HG03460 (cell line): Measurements from ENCODE around the gene TMEM212.
A peak's percentile ranks its signal among the peaks of the same experiment; 100 is the strongest.

Experiments
- ATAC-seq: cut with Tn5 transposase; IDR thresholded peaks from one replicate; pipeline ENCODE4 v1.9.1; 2021; ENCODE audit not compliant: unreplicated experiment

Gene TMEM212

DNA sequence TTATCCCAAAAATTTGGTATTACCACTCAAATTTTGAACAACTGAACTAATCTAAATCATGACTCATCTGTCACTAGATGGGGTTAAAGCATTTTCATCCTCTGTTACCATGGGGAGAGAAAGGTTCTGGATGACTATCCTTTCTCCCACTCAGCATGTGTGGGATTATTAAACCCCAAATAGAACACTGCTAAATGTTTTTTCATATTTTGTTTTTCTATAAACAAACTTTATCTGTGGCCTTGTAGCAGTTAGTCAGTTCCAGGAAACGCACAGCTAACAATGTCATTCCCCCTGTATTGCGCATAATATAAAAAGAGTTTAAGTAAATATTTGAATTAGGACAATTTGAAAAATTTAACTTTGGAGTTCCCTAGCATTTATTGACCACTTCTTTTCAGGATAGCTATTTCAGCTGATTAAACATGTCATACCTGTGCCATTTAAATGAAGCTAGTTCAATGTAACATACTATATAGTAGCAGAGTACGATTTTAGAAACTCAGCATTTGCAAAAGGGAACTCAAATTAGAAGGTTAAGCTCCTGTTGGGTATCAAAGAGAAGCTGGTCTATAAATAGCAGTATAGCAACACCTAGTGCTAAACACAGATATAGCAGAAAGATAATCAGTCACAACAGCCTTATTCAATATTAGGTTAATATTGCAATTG lies 9.2 kb upstream of the TMEM212 start:
- peak; percentile 48 for ATAC-seq

DNA sequence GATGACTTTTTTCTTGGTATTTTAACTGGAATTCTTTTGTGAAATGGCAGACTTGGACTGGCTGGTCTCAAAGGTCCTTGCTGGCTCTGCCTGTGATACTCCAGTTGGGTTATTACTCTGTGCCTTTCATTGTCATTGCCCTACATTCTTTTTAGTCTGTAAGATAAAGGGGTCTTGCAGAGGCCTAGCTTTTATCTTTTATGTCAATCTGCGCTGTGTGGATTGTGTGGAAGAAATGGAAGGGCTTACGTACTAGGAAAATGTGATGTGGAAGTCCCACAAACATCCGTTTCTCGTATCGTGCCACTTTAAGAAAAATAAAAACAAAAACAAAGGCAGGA lies 8.7 kb upstream of the TMEM212 start:
- ATAC-seq = no peak

DNA sequence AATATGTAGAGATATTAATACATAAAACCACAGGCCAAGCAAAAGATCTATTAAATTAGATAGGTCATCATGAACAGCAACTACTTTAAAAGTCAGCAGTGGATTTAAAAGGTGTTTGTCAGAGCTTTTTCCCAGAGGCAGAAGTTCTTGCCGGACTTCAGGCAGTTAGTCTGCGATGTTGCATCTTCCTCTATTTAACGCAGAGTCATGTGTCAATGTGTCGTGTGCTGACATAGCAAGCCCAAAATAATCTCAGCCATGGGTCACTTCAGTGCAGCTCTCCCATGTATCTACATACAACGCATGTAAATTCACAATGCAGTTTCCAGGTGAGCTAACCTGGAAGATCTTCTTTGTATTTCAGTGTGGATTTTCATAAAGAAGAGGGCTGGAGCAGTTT lies 8.0 kb upstream of the TMEM212 start:
- ATAC-seq = no peak

DNA sequence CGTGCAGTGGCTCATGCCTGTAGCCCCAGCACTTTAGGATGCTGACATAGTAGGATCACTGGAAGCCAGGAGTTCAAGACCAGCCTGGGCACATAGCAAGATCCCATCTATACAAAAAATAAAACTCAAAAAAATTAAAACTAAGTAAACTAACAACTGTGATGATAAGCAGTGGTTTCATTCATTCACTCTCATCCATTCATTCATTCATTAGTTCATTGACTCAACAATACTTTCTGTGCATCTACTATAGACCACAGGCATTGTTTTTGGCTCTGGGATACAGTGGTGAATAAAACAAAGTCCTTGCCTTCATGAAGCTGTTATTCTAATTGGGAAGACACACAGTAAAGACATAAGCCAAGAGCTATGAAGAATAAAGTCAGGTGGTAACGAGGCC lies 7.5 kb upstream of the TMEM212 start:
- no peak for ATAC-seq

DNA sequence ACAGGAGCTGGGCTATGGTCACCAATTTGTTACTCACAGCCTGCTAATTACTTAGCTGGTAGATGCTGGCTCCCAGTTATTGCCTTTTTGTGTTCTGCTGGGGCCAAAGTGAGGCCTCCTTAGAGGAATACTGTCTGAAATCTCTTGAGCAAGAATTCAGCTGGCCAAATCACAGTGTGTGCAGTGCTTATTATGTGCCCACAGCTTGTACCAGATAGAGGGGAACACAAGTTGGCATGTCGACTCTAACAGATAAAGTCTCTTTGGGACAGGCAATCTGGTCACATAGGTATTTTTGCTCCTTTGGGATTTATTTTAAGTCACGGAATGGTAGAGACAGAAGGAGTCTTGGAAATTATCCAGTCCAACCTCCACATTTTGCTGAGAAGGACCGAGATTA lies 6.3 kb upstream of the TMEM212 start:
- no peak for ATAC-seq

DNA sequence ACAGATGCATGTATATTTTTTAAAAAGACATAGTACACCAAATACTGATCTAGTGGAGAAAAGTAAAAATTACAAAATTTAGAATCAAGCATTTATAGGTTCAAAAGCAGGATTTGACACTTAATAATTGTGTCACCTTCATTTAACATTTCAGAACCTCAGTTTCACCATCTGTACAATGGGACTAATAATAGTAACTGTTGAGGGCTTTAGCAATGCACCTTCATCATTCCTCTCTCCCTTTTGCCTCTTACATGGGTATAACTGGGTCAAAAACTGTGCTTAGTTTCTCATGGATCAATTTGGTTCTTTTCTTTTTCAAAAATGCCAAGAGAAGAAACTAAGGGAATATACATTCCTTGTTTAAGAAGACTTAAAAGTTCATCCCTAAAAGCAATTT lies 5.5 kb upstream of the TMEM212 start:
- ATAC-seq = no peak

DNA sequence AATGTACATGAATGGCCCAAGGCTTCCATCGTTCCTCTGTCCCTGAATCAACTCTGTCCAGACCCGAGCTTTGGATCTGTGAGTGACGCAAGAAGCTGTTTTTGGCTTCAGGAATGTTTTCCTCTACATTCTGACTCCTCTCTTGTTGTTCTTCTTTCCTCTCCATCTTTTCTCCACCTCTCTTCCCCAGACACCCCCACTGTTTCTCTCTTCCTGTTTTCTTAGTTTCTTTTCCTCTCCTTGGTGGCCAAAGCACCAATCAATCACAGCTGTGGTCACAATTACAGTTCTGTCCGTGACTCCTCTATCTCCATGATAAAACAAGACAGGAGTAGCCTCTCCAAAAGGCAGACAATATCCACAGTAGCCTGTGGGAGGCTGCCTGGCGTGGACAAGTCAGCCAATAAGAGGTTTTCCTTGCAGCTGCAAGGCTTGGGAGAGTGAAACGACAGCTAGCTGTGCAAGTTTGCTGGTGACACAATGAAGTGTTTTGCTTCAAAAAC lies 4.9 kb upstream of the TMEM212 start:
- ATAC-seq = no peak

DNA sequence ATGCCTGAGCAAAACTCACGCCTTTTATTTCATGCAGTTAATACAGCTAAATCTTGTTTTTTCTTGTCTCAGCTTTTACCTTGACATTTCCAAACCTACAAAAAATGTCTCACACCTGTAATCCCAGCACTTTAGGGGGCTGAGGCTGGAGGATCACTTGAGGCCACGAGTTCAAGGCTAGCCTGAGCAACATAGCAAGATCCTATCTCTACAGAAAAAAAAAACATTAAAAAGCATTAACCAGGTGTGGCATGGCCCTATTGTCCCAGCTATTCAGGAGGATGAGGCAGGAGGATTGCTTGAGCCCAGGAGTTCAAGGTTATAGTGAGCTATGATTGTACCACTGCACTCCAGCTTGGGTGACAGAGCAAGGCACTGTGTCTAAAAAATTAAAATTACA lies 3.9 kb upstream of the TMEM212 start:
- ATAC-seq = no peak

DNA sequence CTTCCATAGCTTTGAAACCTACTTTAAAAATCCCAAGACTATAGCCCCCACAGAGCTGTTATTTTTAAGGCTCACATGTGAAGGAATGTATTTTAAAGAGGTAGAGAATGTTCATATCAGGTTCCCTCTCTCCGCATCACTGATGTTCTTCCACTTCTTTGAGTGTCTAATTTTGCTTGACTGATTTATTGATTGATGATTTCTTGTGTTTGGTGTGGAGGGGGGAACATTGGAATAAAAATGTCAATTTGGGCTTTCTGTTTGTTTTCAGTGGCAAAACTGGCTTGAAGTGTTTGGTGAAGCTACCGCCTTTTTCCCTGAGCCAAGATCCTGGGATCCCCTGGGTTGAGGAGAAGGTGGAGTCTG lies 2.7 kb upstream of the TMEM212 start:
- no peak for ATAC-seq

DNA sequence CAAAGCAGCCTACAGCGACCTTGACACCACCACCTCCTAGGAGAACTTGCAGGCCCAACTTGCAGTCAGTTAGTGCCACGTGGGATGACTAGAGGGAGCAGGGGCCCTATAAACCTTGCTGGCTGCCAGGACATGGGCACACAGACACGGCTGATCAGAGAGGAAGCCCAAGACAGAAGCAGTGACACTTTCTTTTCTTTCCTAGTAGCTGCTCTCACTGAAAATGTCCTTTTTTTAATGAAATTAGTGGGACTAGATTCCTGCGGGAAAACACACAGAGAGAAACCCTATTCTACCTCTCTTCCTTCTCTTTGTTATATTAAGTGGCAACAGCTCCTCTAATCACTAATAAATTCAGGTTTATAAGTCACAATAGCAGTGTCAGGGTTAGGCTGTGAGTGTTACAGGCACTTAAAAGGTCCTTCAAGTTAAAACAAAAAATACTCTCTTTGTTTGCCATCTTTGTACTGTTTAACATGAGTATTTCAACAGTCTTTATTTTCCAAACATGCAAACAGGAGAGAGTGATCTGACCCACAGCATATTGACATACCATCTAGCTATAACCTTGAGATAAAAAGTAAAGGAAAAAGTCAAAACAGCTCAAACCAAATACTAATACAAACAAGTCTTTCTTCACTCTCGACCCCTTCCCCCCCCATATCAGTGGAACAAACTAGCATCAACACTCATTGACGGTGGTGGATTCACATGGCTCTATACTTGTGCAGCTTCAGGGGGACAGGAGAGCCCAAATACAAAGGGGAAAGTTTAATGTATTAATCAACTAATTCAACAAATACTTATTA lies 2.1 kb upstream of the TMEM212 start:
- no peak for ATAC-seq

DNA sequence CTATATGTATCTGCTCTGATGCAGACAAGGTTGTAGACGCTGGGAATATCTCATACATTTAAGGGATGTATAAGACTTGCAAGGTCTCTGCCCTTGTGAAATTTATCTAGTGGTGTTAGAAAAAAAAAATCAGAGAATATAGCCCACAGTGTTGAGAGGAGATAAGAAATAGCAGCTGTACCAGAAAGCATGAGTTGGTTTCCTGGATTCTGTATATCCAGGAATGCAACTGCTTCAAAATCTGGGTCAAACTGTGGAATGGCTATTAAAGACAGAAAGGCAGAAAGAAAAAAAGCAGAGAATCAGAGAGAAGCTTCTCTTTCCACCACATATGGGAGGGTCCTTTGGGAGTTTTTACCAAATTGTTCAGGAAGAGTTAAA lies 1.5 kb upstream of the TMEM212 start:
- ATAC-seq = no peak

DNA sequence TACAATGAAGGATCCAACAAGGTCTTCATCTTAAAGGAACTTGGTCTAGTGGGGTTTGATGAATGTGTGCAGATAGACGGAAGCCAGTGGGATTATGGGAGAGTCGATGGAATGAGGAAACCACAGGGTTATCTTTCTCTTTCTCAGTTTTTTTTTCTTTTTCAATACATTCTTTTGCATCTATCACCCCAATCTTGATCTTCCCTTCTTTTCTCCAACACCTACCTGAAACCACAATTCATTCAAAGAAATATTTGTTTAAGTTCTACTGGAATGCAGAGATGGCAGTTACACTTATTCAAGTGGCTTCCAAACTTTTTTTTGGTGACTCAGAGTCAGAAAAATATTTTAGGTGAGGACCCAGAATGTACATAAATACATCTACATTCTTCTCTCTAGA lies 1.7 kb downstream of the TMEM212 start:
- no peak for ATAC-seq

DNA sequence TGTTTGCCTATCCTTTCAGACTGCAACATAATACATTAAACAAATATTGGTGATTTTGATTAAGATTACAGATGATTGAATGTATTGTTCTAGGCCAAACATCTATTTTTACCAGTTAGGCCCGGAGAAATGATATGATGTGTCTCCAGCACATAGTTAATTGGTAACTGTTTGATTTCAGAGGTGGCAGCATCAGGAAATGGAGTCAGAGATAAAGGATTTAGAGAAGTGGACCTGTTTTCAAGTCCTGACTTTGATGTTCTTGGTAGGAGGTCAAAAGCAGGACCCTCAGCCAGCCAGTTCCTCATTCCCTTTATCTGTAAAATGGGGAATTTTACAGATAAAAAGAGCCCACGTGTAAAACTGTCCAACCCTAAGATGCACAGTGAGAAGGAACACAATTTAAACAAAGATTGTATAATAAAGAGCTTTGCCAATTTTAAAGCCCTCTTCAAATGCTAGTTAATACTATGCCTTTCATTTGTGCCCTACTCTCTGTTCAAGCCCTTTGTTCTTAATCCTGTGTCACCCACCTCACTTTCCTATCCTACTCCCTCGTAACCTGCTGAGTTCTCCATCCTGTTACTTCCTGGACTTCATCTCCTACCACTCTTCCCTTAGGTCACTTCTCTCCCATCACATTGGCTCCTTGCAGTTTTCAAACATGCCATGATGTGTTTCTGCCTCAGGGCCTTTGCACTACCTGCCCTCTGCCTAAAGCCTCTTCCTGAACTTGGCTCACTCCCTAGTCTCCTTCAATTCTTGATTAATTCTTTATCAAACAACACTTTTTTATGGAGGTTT lies 2.5 kb downstream of the TMEM212 start:
- ATAC-seq = no peak

DNA sequence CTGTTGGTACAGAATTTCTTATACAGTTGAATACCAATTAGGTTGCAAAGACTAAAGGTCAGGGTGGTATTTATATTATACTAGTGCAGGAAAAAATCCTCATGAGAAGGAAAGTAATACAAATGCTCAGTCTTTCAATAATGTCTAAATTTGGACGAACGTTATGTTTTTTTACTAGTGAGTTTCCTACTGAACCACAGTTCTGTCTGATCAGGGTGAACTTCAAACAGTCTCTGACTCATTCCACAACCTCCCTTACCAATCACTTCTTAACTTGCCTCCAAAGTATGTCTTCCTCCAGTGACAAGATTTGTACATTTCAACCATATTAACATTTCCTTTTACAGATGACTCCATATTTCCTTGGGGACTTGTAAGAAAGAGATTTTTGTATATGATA lies 3.4 kb downstream of the TMEM212 start:
- ATAC-seq = peak; percentile 97

DNA sequence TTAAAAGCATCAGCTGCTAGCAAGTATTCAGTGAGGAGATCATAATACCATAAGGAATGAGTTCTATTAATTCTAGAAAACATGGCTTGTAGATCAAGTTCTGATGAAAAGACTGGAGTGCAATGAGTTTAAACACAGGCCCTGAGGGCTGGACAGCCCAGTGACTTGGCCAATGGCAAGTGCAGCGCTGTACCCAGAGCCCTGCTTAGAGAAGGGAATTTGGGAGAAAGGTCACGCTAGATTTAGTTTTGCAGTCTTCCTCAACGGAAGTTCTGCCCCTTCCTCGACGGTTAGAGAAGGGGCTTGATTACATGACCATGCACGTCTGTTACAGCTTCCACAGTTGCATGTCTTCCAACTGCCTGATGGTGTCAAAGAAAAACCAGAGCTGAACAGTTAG lies 4.0 kb downstream of the TMEM212 start:
- no peak for ATAC-seq

DNA sequence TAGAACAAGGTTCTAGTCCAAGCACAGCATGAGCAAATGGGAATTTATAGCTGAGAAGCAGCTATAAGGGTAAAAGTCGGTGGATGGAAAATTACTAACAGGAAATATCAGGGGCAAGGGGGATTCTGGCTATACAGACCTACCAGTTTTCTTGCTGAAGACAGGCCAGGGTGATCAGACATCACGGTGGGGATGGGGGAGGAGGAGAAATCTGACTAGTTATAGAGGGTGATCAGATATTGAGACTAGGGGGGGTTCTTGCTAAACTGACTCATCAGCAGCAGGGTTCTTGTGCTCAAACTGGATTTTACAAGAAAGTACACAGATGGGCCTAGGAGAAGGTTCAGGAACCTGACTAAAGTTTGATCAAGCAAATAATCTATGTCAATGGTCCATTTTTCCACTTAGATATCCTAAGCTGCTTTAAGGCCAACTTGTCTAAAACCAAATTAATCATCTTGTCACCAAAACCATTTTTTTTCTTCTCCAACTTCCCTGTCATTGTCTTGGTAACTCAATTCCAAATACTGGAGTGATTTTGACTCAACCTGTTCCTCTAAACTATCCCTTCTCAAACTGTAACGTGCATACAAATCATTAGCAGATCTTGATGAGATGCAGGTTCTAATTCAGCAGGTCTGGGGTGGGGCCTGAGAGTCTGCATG lies 4.6 kb downstream of the TMEM212 start:
- ATAC-seq = no peak

DNA sequence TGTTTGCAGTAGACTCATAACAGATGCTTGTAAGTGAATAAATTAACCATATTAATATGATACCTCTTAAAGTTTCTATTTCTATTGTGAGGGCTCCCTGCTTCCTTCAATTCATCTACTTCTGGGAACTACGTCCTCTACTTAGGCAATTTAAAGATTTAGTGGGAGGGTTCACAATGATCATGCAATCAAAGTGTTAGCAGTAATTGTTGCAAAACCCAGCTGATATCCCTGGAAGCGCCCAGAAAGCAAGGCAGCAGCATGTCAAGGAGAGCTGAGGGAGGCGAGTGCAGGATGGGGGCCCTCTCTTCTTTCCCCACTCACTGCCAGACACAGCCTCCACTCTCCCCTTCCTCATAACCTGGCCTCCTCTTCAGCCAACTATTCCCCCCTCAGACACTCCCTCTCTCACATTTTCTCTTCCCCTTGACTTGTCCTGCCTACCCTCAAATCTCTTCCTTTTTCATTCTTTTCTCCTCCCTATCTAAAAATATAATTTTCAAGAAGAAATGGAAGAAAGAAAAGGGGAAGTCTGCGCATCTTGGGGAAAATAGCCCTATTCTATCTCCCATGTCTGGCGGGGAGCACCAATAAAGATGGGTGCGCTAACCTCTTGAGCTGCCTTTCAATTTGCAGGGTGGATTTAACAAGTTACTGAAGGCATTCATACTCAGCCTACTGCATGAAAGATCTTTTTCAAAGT lies 6.6 kb downstream of the TMEM212 start:
- no peak for ATAC-seq

DNA sequence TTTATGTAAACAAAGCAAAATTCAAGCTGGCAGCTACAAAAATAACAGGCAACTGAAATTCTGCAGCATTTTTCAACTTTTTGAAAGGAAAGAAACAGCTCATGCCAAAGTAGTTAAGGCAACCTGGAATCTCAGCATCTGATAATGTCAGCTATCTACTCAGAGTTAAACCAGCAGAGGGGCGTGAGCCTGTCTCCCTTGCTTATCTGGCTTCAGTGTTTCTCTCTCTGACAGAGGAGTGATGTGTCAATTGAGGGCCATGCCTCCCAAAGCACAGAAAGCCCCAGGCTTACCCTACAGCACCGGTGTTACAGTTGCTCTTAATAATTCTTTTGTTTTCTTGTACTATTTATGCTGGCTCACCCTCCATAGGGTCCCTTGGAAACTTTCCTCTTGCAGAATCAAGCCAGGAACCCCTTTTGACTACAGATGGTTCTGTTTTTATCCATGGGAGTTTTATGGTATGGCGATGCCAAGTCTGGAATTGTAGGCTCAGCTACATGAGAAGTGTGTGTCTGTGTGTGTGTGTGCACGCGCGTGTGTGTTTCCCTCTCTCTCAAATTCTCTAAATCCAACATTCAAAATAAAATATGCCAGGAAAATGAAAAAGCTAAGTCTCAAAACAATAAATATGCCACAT lies 7.3 kb downstream of the TMEM212 start:
- ATAC-seq = no peak

DNA sequence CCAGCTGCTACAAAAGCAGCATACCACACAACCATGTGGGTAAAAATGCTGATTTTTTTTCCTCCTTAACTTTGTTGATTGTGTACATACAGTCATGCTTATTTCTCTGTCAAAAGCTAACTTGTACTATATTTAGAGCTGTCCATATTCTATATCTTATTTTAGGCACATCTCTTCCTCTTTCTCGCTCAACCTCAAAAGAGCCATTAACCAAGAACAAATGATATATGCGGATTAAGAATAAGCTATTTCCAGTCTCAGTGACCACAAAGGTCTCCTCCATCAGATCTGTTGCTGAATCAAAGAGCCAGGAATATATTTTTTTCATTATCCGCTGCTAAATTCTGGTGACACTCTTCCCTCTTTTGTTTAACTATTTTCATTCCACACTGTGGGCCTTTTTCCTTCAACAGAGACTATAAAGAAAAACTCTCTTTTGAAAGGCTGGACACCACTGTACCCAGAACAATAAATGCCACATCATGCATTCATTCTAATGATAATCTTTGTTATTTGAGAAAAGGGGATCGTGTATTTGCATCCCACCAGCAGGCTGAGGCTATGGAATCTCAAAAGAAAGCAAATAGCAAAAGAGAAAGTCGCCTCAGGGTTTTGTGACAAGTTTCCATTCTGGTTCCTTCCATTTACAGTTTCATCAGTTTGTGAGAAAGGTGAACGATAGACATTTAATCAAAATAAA lies 8.0 kb downstream of the TMEM212 start:
- no peak for ATAC-seq

DNA sequence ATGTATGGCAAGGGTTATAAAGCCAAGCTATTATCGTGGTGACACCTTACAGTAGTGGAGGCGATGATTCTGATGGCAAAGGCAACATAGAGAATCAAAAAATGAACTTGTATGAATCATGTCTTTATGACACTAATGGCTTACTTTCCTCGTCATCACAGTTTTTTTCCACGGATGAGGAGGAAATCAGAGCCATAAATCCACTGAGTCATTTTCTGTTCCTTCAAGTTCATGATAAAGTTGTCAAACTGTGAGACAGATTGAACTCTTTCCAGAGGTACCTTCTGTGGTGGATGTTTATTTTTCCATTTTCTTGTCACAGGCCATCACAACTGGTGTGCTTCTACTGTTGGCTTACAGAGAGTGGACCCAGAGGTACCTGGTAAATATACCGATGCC lies 8.5 kb downstream of the TMEM212 start:
- ATAC-seq = no peak
